Measurements from ENCODE around the gene INO80D. TPM values are rescaled to one million over a fixed set of nuclear protein-coding genes. Genes with fewer than 3 reads are reported as not detected.
"Not testable (repeated sequence)": the region's sequence is repeated elsewhere in the genome, so short reads cannot be mapped to it uniquely, and the experiment has no call there.

Gene INO80D
- total RNA-seq, 2 donors from 2014 or later: 27.6 to 35.2 TPM

DNA sequence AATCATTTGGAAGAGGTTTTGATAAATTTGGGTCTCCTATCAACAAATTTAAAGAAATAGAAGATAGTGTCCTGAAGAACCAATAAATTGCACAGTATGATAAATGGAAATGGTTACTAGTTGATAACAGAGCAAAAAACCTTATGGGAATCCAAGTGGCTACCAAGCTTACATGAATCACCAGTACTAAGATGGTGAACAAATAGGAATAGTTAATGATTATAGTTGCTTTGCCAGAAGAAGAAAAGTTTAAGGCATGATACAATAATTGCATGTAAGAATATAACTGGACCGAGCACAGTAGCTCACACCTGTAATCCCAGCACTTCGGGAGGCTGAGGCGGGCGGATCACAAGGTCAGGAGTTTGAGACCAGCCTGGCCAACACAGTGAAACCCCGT lies 19.6 kb upstream of the INO80D start:
- Histone ChIP-seq H3K27ac (ENCODE audit: low read depth, low read length) (no peak overlapping the region), H3K36me3 (ENCODE audit: control insufficient read depth, insufficient read depth, low read length) (no peaks in the 10 kb centered on the region), H3K9me3 (ENCODE audit: control insufficient read depth, low read length) (no peaks in the 10 kb centered on the region), H3K4me3 (ENCODE audit: low read length) (no peak overlapping the region), H3K4me1 (ENCODE audit: control insufficient read depth, insufficient read depth, low read length) (no peaks in the 10 kb centered on the region), H3K27me3 (ENCODE audit: control insufficient read depth, insufficient read depth, low read length, poor library complexity, severe bottlenecking) (no peaks in the 10 kb centered on the region), H3K9ac (ENCODE audit: extremely low read depth, low read length, poor library complexity, severe bottlenecking) (no peak overlapping the region)
- H3K36me3 Mint-ChIP-seq (ENCODE audit: low read depth): peaks cover 5% of the 10 kb centered on the region
- no peaks in the 10 kb centered on the region for H3K4me1 Mint-ChIP-seq
- no peaks in the 10 kb centered on the region for H3K27me3 Mint-ChIP-seq (ENCODE audit: insufficient read depth)
- no peaks in the 10 kb centered on the region for H3K9me3 Mint-ChIP-seq
- no peak for DNase-seq
- WGBS, 2 experiments (ENCODE audit: insufficient coverage in 1 of 2, insufficient read length in 1 of 2): 97 to 100% methylated on average over 3 to 5 of the region's 5 CpGs
- no peak overlapping the region for H3K4me3 Mint-ChIP-seq
- no peak for TF ChIP-seq CTCF (conservative IDR thresholded peaks at IDR 0.05)
- no peak overlapping the region for H3K27ac Mint-ChIP-seq

- H3K9me3 Mint-ChIP-seq: no peaks in the 10 kb centered on the region
- no peak for DNase-seq
- H3K27ac ChIP-seq (ENCODE audit: low read depth, low read length): no peak overlapping the region
- no peak overlapping the region for H3K4me3 Mint-ChIP-seq
- peaks cover 5% of the 10 kb centered on the region for H3K36me3 Mint-ChIP-seq (ENCODE audit: low read depth)
- no peaks in the 10 kb centered on the region for H3K36me3 ChIP-seq (ENCODE audit: control insufficient read depth, insufficient read depth, low read length)
- H3K27me3 Mint-ChIP-seq (ENCODE audit: insufficient read depth): no peaks in the 10 kb centered on the region
- TF ChIP-seq CTCF (conservative IDR thresholded peaks at IDR 0.05): no peak
- no peaks in the 10 kb centered on the region for H3K27me3 ChIP-seq (ENCODE audit: control insufficient read depth, insufficient read depth, low read length, poor library complexity, severe bottlenecking)
- H3K4me1 ChIP-seq (ENCODE audit: control insufficient read depth, insufficient read depth, low read length): no peaks in the 10 kb centered on the region
- WGBS, 2 experiments (ENCODE audit: insufficient coverage in 1 of 2, insufficient read length in 1 of 2): 94 to 95% methylated on average over 4 of the region's 4 CpGs
- no peaks in the 10 kb centered on the region for H3K4me1 Mint-ChIP-seq
- no peaks in the 10 kb centered on the region for H3K9me3 ChIP-seq (ENCODE audit: control insufficient read depth, low read length)
- no peak overlapping the region for H3K27ac Mint-ChIP-seq
- H3K9ac ChIP-seq (ENCODE audit: extremely low read depth, low read length, poor library complexity, severe bottlenecking): no peak overlapping the region
- H3K4me3 ChIP-seq (ENCODE audit: low read length): no peak overlapping the region
Observed at GRCh38 chr2:206105038-206105437, 19.1 kb upstream of the INO80D start.

- 97 to 98% methylated on average over 19 of the region's 19 CpGs for WGBS, 2 experiments (ENCODE audit: insufficient coverage in 1 of 2, insufficient read length in 1 of 2)
- H3K27ac Mint-ChIP-seq; H3K9me3 ChIP-seq (ENCODE audit: control insufficient read depth, low read length); H3K4me1 ChIP-seq (ENCODE audit: control insufficient read depth, insufficient read depth, low read length); H3K36me3 Mint-ChIP-seq (ENCODE audit: low read depth); DNase-seq; H3K27me3 Mint-ChIP-seq (ENCODE audit: insufficient read depth); H3K9ac ChIP-seq (ENCODE audit: extremely low read depth, low read length, poor library complexity, severe bottlenecking); H3K9me3 Mint-ChIP-seq; H3K4me3 Mint-ChIP-seq; H3K27me3 ChIP-seq (ENCODE audit: control insufficient read depth, insufficient read depth, low read length, poor library complexity, severe bottlenecking); H3K36me3 ChIP-seq (ENCODE audit: control insufficient read depth, insufficient read depth, low read length); H3K4me3 ChIP-seq (ENCODE audit: low read length); H3K27ac ChIP-seq (ENCODE audit: low read depth, low read length): not testable (repeated sequence)
- H3K4me1 Mint-ChIP-seq: peaks cover 11% of the 10 kb centered on the region
Observed at GRCh38 chr2:206098872-206099271, 12.9 kb upstream of the INO80D start.

DNA sequence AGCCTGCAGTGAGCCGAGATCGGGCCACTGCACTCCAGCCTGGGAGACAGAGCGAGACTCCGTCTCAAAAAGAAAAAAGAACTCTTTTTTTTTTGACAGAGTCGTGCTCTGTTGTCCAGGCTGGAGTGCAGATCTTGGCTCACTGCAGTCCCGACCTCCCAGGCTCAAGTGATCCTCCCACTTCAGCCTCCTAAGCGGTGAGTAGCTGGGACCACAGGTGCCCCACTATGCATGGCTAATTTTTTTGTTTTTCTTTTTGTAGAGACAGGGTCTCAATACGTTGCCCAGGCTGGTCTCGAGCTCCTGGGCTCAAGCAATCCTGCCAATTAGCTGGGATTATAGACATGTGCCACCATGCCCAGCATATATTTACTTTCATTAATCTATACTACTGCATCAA lies 12.5 kb upstream of the INO80D start:
- no peak overlapping the region for H3K4me3 Mint-ChIP-seq
- H3K9me3 Mint-ChIP-seq: no peaks in the 10 kb centered on the region
- H3K4me3 ChIP-seq (ENCODE audit: low read length): no peak overlapping the region
- H3K27ac ChIP-seq (ENCODE audit: low read depth, low read length): no peak overlapping the region
- no peaks in the 10 kb centered on the region for H3K36me3 ChIP-seq (ENCODE audit: control insufficient read depth, insufficient read depth, low read length)
- TF ChIP-seq CTCF (conservative IDR thresholded peaks at IDR 0.05): no peak
- no peaks in the 10 kb centered on the region for H3K27me3 Mint-ChIP-seq (ENCODE audit: insufficient read depth)
- no peaks in the 10 kb centered on the region for H3K27me3 ChIP-seq (ENCODE audit: control insufficient read depth, insufficient read depth, low read length, poor library complexity, severe bottlenecking)
- H3K4me1 Mint-ChIP-seq: peaks cover 12% of the 10 kb centered on the region
- H3K9me3 ChIP-seq (ENCODE audit: control insufficient read depth, low read length): no peaks in the 10 kb centered on the region
- peaks cover 8% of the 10 kb centered on the region for H3K4me1 ChIP-seq (ENCODE audit: control insufficient read depth, insufficient read depth, low read length)
- no peak for DNase-seq
- no peak overlapping the region for H3K9ac ChIP-seq (ENCODE audit: extremely low read depth, low read length, poor library complexity, severe bottlenecking)
- H3K36me3 Mint-ChIP-seq (ENCODE audit: low read depth): peaks cover 1% of the 10 kb centered on the region
- 93 to 95% methylated on average over 7 to 9 of the region's 9 CpGs for WGBS, 2 experiments (ENCODE audit: insufficient coverage in 1 of 2, insufficient read length in 1 of 2)
- H3K27ac Mint-ChIP-seq: no peak overlapping the region
